HK-2 (cell line): ENCODE data around the gene NFIX.
A peak's percentile ranks its signal among the peaks of the same experiment; 100 is the strongest.

Experiments used
- DNase-seq: peaks from one replicate; pipeline ENCODE4 v3.0.0-alpha.2; 2018; ENCODE audit not compliant: unreplicated experiment

The NFIX gene

GRCh38 chr19:13036366-13036976 lies 41.2 kb downstream of the NFIX start:
- peak; percentile 59 for DNase-seq

GRCh38 chr19:13037161-13037560 lies 41.9 kb downstream of the NFIX start:
- peak; percentile 63 for DNase-seq

GRCh38 chr19:13037731-13038130 lies 42.5 kb downstream of the NFIX start:
- DNase-seq: no peak

- DNase-seq: no peak
Measured at GRCh38 chr19:13038306-13039210, 43.3 kb downstream of the NFIX start.

DNA sequence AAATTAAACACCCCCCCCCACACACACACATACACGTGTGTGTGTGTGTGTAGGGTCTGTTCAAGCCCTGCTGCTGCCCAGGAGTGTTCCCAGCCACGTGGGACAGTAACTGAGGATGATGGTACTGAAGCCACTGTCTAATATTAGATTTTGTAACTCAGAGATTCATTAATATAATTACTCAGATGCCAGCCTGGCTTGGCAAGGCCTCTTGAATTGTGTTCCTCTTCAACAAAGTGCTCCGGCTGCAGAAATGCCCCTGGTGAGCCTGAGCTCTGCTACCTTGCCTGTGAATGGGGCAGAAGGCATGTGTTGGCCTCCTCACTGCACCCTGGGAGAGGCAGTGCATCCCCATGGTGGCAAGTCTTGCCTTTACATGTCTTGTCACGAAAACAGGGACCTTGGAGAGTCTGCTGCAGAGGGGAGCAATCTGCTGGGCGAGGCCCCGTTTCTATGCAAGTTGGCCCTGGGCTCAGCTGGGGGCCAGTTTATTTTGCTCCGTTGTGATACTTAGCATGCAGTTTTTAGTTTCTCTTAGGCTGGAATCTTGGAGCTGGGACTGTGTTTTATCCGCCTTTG lies 44.0 kb downstream of the NFIX start:
- DNase-seq: no peak

GRCh38 chr19:13040232-13040947 lies 45.1 kb downstream of the NFIX start:
- DNase-seq: no peak

DNA sequence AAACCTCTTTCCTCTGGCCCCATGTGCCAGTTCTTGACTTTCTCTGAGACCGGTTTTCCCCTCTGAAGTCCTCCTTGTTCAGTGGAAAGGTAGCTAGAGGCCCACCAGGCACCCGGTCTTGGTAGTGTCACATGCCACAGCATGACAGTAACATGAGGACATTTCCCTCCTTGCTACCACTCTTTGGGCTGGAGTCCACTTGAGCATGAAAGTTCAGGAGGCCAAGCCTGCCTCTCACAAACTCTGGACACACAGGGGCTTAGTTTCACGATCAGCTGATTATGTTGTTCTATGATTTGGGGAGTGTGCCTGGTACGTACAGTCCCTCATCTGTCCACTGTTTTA lies 45.6 kb downstream of the NFIX start:
- DNase-seq: no peak

GRCh38 chr19:13042443-13043130 lies 47.3 kb downstream of the NFIX start:
- DNase-seq: no peak

DNA sequence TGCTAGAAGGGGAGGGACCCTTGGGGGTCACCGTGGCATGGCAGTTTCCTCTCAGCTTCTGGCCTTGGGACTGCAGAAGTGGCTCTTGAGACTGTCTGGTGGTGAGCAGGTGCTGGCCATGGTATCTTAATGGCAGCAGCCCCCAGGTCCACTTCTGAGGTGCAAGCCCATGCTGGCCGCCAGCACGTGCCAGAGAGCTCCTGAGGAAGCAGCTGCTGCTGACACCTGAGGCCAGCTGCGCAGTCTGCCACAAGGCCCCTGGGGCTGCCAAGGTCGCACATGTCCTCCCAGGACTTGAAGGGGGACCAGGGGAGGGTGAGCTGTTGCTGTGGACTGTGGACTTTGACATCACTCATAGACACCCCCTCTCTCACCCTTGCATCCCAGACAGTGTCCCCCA lies 48.0 kb downstream of the NFIX start:
- no peak for DNase-seq

DNA sequence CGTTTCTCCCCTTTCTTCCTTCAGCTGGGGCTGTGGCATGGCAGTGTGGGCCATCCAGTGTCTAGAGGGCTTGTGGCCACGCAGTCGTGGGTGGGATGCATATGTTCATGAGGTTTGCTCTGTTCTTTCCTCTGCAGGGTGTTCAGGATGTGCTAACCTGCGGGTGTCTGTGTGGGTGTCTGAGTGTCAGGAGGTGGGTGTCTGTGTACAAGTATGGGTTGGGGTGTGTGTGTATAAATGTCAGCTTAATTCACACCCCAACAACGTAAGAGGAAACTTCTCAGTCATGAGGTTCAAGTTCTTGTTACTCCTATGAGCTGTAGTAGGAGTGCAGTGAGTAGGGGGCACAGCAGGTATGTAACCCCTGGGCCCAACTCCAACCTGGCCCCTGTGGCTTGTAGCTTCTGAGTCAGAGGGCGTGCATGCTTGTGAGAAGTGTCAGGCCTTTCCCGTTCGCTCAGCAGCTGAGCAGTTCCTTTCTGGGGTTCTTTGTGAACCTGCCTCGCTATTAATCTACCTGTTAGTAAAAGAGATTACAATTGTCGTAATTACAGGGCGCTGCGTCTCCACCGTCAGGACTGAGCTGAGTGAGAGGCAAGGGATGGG lies 49.1 kb downstream of the NFIX start:
- no peak for DNase-seq

- no peak for DNase-seq
Measured at GRCh38 chr19:13045812-13046211, 50.5 kb downstream of the NFIX start.

DNA sequence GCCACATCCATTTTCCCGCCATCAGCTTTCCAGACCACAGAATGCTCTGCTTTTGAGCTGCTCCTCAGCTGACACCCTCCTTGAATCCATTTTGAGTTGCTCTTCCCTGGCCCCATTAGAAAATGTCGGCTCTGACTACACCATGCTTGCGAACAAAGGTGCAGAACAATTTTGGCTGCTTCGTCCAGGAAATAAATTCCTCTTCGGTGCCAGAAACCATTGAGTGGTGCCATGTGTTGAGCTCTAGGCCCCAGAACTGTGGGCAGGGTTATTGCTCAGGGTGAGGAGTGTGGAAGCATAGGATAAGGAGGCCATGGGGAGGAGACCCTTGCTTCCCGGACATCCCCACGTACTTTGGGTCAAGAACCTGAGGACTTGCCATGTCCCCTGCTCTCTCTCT lies 52.1 kb downstream of the NFIX start:
- DNase-seq: no peak

- DNase-seq: no peak
Measured at GRCh38 chr19:13050274-13050673, 55.0 kb downstream of the NFIX start.

GRCh38 chr19:13051557-13052165 lies 56.4 kb downstream of the NFIX start:
- DNase-seq: peak; percentile 66

DNA sequence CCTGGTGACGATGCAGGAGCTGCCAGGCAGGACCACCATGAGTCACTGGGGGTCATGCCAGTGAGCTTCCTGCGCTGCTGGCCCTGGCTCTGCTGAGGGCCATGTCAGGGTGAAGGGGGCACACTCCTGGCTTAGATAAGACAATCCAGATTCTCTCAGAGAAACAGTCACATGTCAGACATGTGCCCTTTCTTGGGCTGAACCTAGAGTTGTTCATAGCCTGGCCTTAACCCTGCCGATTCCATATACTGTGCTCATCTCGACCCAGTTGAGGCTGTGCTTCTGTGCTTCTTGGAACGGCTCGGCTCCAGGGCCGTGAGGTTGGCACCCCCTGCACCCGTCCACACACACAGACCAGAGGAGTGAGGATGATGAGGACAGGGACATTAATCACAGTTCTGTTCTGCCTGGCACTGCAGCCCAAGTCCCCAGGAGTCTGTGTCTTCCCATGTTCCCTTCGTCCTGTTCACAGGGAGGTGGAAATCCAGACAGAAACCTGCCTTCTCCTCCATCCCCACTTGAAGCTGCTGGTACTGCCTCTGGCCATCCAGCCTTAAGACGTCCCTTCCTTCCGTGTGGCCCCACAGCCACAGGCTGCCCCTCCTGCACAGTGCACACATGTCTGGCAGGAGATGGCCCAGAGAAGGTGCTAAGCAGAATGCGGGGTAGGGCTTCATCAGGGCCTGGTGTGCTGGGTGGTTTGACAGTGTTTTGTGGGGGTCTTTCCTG lies 57.3 kb downstream of the NFIX start:
- no peak for DNase-seq

GRCh38 chr19:13053238-13053637 lies 58.0 kb downstream of the NFIX start:
- no peak for DNase-seq

DNA sequence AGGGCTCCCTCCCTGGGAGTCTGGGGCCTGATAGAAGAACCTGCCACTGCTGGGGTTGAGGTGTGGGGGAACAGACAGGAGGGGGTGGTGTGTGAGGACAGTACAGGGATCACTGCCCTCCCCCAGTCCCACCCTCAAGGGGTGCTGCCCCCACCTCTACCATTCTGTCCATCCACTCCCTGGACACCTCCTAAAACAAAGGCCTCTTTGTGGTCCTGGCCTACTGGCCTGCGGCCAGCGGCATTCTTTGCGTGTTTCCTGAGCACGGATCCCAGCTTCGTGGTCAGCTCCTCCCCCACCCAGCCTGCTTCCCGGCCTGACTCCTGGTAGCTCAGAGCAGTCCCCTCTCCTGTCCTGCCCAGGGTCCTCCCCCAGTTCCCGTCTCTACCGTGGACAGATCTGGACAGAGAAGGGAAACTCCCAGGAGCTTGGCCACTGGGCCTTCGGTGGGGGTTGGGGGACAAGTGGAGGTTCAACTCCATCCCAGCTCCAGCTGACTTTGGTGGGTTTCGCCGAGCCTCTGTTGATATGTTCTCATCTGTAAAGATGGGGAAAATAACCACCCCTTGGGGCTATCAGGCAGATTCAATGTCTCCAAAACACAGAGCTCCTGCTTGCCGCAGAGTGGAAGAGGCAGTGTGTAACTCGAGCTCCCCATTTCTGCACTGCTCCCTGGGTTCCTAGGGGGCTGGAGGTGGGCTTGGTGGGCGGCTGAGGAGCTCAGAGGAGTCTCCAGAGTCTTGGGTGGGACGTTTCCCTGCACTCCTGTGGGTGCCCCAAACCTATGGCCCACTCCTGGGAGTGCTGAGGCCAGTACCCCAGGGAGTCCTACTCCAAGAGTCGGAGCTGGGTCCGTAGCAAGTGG lies 58.7 kb downstream of the NFIX start:
- DNase-seq: peak; percentile 93

- DNase-seq: no peak
Measured at GRCh38 chr19:13054626-13055212, 59.4 kb downstream of the NFIX start.
